ENCODE data around the gene PLXNA2.

Gene PLXNA2

DNA sequence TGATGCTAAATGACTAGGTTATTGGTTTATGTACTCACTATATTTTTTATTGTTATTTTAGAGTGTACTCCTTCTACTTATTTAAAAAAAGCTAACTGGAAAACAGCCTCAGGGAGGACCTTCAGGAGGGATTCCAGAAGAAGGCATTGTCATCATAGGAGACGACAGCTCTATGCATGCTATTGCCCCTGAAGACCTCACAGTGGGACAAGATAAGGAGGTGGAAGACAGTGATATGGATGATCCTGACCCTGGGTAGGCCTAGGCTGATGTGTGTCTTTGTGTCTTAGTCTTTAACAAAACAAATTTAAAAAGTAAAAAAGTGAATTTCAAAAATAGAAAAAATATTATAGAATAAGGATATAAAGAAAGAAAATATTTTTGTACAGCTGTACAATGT, 177.6 kb downstream of the PLXNA2 start:
- DNase-seq (ENCODE audit: low read depth in 2 of 2) = no peak

DNA sequence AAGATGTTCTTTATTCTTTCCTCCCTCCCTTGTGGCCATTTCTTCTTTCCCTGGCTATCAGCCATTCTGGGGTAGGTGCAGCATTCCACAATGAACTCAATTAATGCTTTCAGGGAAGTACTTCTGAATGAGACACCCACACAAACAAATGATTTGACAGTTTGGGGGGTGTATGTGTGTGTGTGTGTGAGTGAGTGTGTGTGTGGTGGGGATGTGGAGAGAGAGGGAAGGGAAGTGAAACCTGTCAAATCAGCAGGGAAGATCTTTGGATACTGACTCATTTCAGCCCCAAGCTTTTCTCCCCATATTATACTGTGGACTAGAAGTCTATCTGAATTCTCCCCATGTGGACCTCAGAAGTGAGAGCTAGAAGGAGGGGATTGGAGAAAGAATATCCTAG, 178.3 kb downstream of the PLXNA2 start:
- no peak for DNase-seq (ENCODE audit: low read depth in 2 of 2)

DNA sequence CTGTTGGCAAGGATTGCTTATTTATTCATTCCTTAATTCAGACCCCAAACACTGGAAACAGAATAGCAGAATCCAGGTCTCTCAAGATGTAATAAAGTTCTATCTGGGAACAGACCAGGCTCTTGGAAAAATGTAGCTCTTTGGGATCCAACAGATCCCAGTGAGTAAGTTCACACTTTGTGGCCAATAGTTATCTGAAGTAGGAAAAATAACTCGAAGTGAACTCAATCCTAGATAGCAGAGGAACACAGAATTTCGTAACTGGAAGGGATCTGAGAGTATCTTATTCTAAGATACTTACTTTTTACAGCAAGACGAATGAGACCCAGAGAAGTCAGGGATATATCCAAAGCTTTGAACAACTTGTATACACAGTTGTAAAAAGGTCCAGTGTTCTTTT, 182.6 kb downstream of the PLXNA2 start:
- DNase-seq (ENCODE audit: low read depth in 2 of 2) = no peak

DNA sequence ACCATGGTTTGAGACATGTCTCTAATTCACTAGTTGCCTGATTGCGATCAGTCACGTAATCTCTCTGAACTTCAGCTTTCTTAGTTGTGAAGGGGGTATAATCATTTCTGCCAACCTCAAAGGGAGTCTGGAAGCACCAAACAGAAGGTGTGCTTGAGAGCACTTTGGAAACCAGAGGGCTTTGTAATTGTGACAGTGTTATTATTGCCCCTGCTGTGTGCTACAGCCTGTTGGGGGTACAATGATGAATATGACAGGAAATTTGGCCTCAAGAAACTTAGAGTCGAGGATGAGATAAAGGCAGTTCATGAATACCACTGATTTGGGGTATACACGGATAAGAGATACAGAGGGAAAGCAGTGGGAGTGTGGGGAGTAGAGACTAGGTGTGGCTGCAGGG, 183.1 kb downstream of the PLXNA2 start:
- no peak for DNase-seq (ENCODE audit: low read depth in 2 of 2)

DNA sequence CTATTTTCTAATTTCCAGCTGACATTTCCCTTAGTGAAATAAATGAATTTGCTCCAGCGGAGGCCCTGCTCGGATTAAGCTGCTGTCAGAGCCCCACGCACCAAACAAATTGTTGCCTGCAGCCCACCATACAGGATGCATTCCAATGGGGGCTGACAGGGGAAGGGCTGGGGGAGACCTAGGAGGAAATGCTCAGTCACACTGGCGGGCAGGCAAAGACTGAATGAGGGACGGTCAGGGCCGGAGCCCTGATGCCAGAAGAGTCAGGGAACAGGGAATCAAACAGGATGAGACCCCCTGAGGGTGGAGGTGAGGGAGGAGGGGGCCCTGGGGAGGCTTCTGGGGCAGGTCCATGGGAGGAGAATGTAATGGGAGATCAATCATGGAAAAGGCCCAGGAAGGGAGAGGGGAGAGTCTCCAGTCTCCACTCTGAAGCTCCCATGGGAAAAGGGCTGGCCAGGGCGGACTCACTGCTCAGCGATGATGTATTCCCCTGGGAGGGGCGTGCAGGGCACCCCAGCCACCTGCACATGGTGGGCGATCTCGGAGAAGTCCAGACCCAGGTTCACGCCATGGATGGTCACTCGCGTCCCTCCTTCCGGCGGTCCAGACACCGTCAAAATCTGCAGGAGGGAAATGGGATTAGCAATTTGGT, 183.8 kb downstream of the PLXNA2 start:
- DNase-seq (ENCODE audit: low read depth in 2 of 2) = no peak

DNA sequence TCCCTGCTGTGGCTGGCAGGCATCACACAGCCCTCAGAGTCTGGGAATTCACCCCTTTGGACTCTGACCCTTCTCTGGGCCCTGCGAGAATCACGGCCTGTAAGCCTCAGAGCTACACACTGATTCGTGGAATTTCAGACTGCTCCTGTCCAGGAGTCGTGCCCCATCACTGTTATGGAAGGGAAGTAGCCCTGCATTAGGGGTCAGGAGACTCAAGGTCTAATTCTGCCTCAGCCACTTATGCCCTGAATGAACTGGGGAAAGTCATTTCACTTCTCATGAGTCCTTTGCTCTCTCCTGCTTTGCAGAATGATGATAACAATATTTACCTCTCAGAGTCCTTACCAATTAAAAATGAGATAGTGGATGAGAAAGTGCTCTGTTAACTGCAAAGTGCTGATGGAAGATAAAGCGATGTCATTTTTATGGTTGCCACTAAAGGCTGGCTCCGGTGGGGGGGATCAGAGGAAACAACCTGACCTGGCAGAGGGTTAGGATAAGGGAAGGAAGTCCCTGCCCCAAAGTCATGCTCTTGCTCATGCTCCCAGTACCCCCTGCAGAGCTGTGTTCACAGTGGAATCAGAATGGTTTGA, 184.7 kb downstream of the PLXNA2 start:
- DNase-seq (ENCODE audit: low read depth in 2 of 2) = no peak

DNA sequence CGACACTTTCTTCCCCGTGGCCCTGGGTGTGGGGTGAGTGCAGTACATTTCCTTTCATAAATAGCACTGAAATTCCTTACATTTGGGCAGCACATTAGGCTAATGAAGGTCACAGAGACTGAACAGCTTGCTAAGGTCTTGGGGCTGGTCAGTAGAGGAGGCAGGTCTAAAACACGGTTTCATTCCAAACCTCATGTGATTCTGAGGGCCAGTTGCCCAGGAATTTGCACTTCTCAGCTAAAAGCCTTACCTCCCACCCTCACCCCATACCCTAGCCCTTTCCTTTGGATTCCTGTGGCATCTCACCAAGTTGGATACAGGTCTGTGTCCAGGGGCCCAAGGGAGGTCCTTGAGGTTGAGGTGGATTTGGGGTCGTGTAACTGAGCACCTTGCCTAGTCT, 185.4 kb downstream of the PLXNA2 start:
- no peak for DNase-seq (ENCODE audit: low read depth in 2 of 2)

DNA sequence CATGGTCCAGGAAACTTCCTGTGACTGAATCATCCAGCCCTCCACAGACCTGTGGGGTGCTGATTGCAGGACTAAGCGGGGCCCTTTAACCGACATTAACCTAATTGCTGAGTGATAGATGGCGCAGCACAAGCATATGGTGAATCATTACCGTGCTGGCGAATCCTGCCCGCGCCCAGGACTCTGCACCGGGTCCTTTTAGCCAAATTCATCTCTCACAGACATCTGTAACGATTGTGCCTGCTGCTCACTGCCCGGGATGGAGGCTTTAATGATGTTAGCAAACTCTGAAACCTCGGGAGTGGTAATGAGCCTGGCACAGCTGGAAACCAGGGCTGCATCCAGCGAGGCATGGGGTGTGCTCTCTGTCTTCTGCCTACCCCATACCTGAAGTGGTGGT, 185.9 kb downstream of the PLXNA2 start:
- DNase-seq (ENCODE audit: low read depth in 2 of 2) = no peak

DNA sequence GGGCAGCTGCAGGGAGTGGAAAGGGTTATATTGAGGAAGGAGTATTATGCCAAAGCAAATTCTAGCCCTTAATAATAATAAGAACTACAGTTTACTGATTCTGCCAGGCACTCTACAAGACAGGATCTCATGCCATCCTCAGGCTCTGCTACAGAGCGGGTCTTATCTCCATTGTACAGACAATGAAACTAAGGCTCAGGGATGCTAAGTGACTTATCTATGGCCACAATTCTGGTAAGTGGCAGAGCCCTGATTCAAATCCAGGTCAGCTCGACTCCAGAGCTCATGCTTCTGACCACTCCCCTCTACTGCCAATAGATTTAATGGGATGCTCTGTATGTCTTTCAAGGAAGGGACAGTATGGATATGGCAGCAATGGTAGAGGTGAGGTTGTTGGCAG, 187.1 kb downstream of the PLXNA2 start:
- DNase-seq (ENCODE audit: low read depth in 2 of 2) = no peak

DNA sequence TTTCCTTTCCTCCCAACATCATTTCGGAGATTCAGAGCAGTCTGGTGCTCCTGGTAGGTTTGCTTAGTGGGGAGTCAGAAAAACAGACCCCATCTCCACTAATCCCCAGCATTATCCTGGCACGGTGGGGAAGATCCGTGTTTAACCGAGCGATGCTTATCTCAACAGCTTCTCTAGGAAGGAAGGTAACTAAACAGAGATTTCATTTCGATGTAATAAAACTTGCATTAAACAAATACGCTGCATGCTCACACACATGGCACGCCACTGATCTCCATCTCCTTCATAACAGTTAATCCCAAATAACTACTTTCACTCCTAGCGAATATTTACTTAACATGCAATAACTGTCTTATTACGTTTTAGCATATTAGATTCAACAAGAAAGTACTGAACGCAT, 188.6 kb downstream of the PLXNA2 start:
- DNase-seq (ENCODE audit: low read depth in 2 of 2) = no peak

DNA sequence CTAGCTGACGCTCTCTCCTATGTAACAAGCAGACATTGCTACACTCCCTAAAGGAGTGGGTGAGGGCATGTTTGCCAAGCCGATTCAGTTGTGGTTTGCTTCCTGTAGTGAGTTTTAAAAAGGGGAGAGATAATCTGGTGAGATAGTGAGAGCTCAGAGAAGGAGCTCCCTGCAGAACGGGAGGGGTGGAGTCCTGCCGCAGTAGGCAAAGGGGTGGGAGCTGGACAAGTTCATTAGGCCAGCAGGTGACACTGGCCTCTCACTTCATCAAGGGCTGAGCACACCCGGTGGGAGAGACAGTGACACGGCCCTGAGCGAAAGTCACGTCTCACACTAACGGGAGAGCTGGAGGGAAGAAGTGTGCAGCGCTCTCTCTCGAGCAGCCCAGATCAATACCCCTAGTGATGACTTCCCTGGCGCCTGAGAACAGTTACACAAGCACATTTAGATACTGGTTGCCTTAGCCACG, 189.2 kb downstream of the PLXNA2 start:
- no peak for DNase-seq (ENCODE audit: low read depth in 2 of 2)

DNA sequence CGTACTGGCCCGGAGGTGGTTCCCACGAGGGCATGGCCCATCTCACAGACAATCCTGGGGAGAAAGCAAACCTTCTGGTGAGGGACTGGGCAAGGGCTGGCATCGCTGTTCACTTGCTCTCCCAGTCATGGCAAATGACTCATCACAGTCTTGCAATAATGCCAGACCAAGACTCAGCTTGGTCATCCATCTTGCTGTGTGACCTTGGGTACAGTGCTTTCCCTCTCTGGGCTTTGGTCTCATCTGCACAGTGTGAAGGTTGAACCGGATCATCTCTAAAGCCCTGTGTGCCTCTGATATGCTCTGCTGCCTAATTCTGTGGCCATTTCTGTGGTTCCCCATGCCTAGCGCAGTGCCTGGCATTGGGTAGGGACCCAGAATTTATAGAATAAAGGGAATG, 189.7 kb downstream of the PLXNA2 start:
- DNase-seq (ENCODE audit: low read depth in 2 of 2) = no peak

DNA sequence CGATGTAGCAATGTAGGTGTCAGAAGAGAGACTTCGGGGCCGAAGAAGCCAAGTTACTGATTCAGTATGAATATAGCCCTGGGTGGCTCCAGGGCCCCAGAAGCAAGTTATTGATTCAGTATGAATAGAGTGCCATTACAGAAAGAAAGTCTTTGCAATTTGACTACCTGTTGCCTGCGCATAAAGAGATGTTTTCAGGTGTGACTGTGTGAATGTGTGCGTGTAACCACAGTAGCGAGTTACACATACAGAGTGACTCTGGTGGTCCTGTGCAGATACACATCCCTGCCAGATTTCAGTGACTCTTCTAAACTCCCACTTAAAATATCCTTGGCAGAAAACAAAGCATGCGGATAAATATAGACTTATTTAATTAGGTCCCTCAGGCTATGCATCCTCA, 190.5 kb downstream of the PLXNA2 start:
- DNase-seq (ENCODE audit: low read depth in 2 of 2) = no peak

DNA sequence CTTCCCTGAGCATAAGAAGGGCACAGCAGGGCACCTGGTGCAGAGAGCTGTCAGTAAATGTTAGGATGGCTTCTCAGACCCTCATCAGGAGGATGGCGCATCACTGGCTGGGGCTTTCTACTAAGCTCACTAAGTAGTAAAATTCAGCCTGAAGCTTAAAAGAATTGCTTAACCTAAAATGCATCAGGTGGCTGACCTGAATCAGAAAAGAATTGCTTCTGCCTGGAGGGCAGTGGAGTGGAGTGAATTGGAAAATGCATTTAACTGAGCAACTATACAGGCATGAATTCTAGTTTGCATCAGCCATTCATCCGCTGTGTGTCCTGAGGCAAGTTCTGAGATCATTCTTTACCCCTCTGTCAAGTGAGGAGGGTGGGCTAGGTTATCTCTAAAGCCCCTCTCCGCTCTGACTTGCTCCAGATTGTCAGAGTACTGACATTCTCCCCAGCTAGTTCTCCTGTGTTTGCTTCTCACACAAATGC, 191.2 kb downstream of the PLXNA2 start:
- DNase-seq (ENCODE audit: low read depth in 2 of 2) = no peak

DNA sequence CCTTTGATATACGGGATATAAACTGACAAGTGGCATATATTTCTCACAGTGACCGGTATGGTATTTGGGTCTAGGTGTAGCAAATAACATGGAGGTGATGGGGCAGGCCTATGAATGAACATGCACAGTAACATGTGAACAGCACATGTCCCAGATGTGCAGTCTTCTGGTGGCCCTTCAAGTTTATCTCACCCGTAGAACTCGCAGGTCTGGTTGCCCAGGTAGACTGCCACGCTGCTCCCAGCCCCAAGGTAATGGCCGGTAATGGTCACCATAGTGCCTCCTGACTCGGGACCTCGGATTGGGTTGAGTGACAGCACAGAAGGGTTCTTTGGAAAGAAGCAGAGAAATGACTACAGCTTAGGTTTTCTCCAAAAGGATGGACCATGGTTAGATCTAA, 192.0 kb downstream of the PLXNA2 start:
- no peak for DNase-seq (ENCODE audit: low read depth in 2 of 2)

DNA sequence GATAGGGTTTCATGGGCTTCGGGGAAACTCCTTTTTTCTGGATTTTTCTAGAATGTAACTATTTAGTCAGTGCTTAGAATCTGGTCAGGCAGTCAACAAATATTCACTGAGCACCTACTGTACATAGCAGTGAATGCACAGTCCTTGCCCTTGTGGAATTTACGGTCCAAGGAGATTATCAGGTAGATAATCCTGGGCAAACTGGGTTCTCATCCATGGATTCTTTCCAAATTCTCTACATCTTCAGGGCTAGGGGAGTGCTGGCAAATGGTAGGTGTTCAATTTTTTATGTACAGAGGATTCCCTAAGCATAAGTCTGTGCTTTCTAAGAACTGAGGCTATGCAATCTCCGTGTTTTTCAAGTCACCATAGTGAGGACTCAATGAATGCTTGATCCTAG, 192.5 kb downstream of the PLXNA2 start:
- DNase-seq (ENCODE audit: low read depth in 2 of 2) = no peak

DNA sequence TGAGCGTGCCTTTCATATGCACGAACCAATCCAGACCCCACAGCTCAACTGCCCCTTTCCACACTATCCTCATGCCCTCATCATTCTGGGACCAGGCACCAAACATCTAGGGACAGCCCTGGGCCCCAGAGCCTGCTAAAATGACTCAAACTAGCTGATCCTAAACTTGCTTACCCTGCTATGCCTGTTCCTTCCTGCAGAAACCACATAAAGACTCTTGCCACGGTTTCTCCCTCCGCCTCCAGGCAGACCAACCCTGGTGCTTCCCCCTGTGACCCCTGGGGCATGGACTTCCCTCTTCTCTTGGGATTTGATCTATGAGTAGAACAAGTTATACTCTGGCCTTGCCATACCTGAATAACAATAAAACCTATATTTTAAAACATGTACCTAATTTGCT, 195.3 kb downstream of the PLXNA2 start:
- no peak for DNase-seq (ENCODE audit: low read depth in 2 of 2)

DNA sequence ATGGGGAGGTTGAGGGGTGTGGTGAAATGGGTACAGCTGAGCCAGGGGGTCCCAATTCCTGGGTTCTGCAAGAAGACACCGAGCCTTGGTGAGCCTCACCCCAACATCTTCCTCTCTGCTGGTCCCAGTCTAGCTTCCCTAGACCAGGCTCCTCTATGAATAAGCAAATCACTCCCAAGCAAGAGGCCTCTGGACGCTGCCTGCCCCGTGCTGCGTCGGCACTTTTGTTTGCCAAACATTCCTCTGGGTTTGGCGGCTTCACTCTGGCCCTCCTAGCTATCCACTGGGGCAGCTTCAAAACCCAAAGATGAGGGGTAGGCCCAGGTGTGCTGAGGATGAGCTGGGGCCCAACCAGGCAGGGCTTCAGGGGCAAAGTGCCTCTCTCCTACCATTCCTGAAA, 196.2 kb downstream of the PLXNA2 start:
- no peak for DNase-seq (ENCODE audit: low read depth in 2 of 2)

DNA sequence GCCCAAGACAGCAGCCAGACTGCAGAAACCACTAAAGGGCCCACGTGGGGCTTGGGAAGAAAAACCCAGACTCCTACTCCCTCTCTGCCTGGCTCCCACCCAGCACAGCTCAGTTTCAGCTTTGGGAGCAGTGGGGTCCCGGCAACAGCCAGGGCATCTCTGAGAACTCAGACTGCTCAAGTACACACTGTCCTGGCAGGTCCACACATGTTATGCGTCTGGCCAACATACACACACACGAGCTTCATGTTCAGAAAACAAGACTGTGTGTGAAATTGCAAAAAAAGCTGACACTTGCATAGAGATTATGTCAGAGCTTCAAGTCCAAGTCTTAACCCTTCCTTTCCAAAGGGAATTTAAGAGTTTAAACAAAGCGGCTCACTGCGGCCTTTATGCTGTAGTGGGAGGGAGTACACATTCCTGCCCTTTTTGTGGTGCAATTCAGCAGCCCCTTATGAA, 196.7 kb downstream of the PLXNA2 start:
- no peak for DNase-seq (ENCODE audit: low read depth in 2 of 2)

DNA sequence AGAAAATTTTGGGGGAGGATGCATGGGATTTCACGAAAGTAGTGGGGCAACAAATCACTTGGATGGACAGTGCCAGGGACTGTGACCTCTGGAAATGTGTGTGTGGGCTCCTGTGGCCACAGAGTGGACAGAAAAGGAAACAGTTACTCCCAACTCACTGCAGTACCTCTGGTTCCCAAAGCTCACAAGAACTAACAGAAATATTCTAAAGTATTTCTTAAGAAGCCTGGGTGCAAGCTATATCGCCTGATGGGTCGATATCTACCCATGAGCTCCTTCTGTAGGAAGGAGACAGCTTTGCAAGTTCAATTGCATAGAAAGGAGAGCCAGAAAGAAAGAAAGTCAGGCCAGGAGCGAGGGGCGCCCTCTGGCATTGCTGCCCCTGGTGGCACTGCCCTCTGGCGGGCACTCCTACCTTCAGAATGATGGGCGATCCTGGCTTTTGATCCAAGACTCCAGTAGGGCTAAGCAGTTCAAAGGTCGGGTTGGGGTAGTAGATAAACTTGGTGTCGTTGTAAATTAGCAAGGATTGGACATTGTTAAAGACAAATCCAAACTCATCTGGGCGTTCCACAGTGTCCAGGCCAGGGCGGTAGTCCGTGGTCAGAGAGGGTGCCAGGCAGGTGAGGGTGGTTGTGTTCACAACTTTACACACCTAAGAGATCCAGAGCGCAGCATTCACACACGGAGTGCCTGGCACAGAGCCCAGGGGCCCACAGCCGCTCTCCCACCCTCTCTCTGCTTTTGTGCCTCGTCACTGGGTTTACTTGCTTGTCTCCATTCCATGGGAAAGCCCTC, 198.5 kb downstream of the PLXNA2 start:
- no peak for DNase-seq (ENCODE audit: low read depth in 2 of 2)

DNA sequence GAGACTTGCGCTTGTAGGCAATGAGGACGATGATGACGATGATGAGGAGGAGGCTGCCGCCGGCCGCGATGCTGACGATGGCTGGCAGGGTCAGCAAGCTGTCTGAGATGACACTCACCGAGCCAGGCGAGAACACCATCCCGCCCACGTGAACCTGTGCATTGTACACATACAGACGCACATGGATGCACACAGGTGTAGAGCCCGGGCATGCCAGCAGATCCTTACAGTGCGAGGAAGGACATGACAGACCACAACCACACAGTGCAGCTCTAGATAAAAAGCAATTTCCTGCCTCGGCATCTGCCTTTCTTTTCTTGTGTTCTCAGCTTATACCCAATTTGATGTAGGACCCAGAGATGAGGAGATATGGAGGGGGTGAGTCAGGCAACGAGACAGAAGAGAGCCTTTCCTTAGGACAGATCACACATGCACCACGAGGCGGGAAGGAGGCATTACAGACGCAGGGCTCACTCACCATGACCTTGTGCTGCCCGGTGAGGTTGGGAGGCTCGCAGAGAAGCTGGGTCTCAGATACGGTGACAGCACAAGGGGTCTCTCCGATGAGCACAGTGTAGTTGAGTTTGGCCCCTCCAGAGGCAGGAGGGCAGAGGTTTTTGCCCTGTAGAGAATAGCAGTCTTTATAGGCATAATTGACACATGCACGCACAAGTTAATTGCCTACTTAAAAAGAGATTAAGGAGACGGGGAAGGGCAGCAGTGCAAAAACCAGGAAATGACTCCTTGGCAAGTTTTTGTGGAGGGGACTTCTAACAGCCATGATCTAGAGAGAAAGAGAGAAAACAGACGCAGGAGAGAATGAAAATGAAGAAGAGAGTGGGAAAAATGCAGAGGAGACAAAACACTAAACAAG, 199.4 kb downstream of the PLXNA2 start:
- DNase-seq (ENCODE audit: low read depth in 2 of 2) = no peak

DNA sequence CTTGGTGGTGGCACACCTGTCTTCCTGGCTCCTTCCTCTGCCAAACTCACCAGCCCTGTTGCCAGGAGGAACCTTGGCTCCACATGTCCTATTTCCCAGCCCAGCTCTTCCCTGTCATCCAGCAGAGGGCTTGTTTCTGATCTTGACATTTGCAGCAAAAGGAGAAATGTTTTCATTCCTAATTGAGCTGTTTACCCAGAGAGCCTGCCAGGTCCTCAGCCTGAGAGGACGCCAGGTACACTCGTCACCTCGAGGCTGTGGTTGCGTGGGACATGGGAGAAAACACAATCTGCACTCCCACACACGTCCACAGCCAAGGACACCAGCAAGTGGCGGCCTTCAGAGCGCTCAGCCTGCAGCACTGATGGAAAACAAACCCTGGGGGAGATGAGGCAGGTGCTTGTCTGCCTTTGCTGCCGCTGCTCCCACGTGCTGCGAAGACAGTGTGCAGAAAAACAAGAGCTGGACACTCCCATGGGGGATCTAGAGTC, 200.4 kb downstream of the PLXNA2 start:
- no peak for DNase-seq (ENCODE audit: low read depth in 2 of 2)
